ENCODE measurements around the gene ADIG. TPM values are rescaled to one million over a fixed set of nuclear protein-coding genes. Genes with fewer than 3 reads are reported as not detected.
A peak's percentile ranks its signal among the peaks of the same experiment; 100 is the strongest.

The ADIG gene
- total and polyA plus RNA-seq, 2 of the 13 experiments (the other 11 are each of a cell fraction or from before 2014, with no cell fraction given), result 0.15 TPM; not detected in 1

DNA sequence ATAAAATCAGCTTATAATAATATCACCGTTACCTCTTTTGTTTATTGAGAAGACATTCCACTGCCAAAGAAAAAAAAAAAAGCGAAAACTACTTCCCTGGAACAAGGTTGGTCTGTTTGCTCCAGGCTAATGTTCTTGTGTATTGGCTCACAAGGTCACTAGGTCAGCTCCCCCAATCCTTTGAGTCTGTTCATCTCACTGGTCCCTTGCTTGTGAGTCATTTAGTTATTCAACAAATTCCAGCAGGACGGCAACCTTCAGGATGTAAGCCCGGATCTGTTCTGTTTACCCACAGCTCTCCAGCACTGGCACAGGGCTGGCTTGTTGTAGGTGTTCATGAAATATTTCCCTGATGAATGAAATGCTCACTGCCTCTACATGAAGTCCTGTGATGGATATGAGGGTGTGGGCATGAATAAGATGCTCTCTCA is 23.9 kb downstream of the ADIG start (continued):
- TF ChIP-seq, protein P1, sequence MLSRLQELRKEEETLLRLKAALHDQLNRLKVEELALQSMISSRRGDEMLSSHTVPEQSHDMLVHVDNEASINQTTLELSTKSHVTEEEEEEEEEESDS (CRISPR knock-in tag; IDR thresholded peaks at IDR 0.05; ENCODE audit: borderline replicate concordance), result no peak
- TF ChIP-seq ZSCAN31 (CRISPR knock-in tag; IDR thresholded peaks at IDR 0.05; ENCODE audit: low read depth) (peak; percentile 17; the same call in 1 of the 2 replicates), KLF15 (CRISPR knock-in tag; IDR thresholded peaks at IDR 0.05; ENCODE audit: borderline replicate concordance) (no peak), NFIC (IDR thresholded peaks at IDR 0.05; ENCODE audit: low read length) (peak; percentile 95), ETV5 (CRISPR knock-in tag; IDR thresholded peaks at IDR 0.05; ENCODE audit: borderline replicate concordance) (peak; percentile 100), IRF2 (CRISPR knock-in tag; IDR thresholded peaks at IDR 0.05) (peak; percentile 89), BORCS8-MEF2B (CRISPR knock-in tag; IDR thresholded peaks at IDR 0.05) (no peak), FOXP1 (IDR thresholded peaks at IDR 0.05) (peak; percentile 84; the same call in 1 of the 2 replicates), FOXP1 (CRISPR knock-in tag; IDR thresholded peaks at IDR 0.05) (peak; percentile 96), TCF12 (IDR thresholded peaks at IDR 0.05) (no peak), TCF12 (CRISPR knock-in tag; IDR thresholded peaks at IDR 0.05) (no peak), NFE2L2 (IDR thresholded peaks at IDR 0.05; ENCODE audit: low read length) (no peak)
- TF ChIP-seq, protein P2, sequence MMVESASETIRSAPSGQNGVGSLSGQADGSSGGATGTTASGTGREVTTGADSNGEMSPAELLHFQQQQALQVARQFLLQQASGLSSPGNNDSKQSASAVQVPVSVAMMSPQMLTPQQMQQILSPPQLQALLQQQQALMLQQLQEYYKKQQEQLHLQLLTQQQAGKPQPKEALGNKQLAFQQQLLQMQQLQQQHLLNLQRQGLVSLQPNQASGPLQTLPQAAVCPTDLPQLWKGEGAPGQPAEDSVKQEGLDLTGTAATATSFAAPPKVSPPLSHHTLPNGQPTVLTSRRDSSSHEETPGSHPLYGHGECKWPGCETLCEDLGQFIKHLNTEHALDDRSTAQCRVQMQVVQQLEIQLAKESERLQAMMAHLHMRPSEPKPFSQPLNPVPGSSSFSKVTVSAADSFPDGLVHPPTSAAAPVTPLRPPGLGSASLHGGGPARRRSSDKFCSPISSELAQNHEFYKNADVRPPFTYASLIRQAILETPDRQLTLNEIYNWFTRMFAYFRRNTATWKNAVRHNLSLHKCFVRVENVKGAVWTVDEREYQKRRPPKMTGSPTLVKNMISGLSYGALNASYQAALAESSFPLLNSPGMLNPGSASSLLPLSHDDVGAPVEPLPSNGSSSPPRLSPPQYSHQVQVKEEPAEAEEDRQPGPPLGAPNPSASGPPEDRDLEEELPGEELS (CRISPR knock-in tag; IDR thresholded peaks at IDR 0.05), result peak; percentile 99
- TF ChIP-seq, protein P3, sequence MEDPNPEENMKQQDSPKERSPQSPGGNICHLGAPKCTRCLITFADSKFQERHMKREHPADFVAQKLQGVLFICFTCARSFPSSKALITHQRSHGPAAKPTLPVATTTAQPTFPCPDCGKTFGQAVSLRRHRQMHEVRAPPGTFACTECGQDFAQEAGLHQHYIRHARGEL (CRISPR knock-in tag; IDR thresholded peaks at IDR 0.05), result no peak

Measured in HepG2 (cell line).